PC-3 (cell line): ENCODE results near the gene MOGAT3. TPM values are rescaled to one million over a fixed set of nuclear protein-coding genes. Genes with fewer than 3 reads are reported as not detected.

ENCODE experiments used
- ATAC-seq: fragments of 200-7000 bp; cut with Tn5 transposase; 2 replicates; pipeline ENCODE4 v1.9.1; 2020; ENCODE audit warnings: mild to moderate bottlenecking, moderate library complexity
- BruUV-seq: library from RNA; stranded (reverse); fragments of 400-500 nt; replicated peaks from 2 replicates; lab custom pipeline; 2021; lab: Mats Ljungman, UMichigan
- CTCF ChIA-PET: fragments of 300-600 bp; sonication (Branson Sonifier 250); formaldehyde crosslinking; loops from one replicate; lab custom pipeline; 2022; ENCODE audit warnings: antibody characterized with exemption; lab: Charles Lee
- POLR2A ChIA-PET: fragments of 300-600 bp; sonication (Branson Sonifier 250); formaldehyde crosslinking; loops from one replicate; lab custom pipeline; 2022; ENCODE audit warnings: antibody characterized with exemption; ENCODE audit not compliant: unreplicated experiment; lab: Charles Lee
- DNase-seq: peaks from one replicate; pipeline ENCODE4 v3.0.0-alpha.2; 2015
- H2AFZ ChIP-seq: fragments of 300-600 bp; sonication (generic); 2 replicates; pipeline ENCODE4 v1.6.0; 2016; ENCODE audit warnings: antibody characterized with exemption, low read length
- H3F3A ChIP-seq: fragments of 300-600 bp; sonication (generic); one replicate; pipeline ENCODE4 v1.6.0; 2017; ENCODE audit warnings: antibody characterized with exemption, low read length, control low read depth, mild to moderate bottlenecking; ENCODE audit not compliant: unreplicated experiment
- H3K27ac ChIP-seq: fragments of 300-600 bp; sonication (generic); 2 replicates; pipeline ENCODE4 v1.5.1; 2016; ENCODE audit warnings: mild to moderate bottlenecking, low read length
- H3K27me3 ChIP-seq: fragments of 300-600 bp; sonication (generic); 2 replicates; pipeline ENCODE4 v1.6.1; 2016; ENCODE audit warnings: low read length, mixed read lengths
- H3K36me3 ChIP-seq: fragments of 300-600 bp; sonication (generic); 2 replicates; pipeline ENCODE4 v1.6.1; 2016; ENCODE audit warnings: low read depth, mixed run types, low read length, mixed read lengths
- H3K4me1 ChIP-seq: fragments of 300-600 bp; sonication (generic); 2 replicates; pipeline ENCODE4 v1.5.1; 2016; ENCODE audit warnings: low read length; ENCODE audit not compliant: insufficient read depth
- H3K4me2 ChIP-seq: fragments of 300-600 bp; sonication (generic); 2 replicates; pipeline ENCODE4 v1.6.0; 2016; ENCODE audit warnings: low read length
- H3K4me3 ChIP-seq: fragments of 300-600 bp; sonication (generic); 2 replicates; pipeline ENCODE4 v1.5.1; 2016; ENCODE audit warnings: mild to moderate bottlenecking, low read length, mixed read lengths
- H3K79me2 ChIP-seq: fragments of 300-600 bp; sonication (generic); 2 replicates; pipeline ENCODE4 v1.6.1; 2017; ENCODE audit warnings: low read length, mixed read lengths
- H3K9ac ChIP-seq: fragments of 300-600 bp; sonication (generic); 2 replicates; pipeline ENCODE4 v1.6.0; 2016; ENCODE audit warnings: mild to moderate bottlenecking, low read length
- H3K9me2 ChIP-seq: fragments of 300-600 bp; sonication (generic); replicated peaks from 2 replicates; pipeline ENCODE4 v1.6.1; 2016; ENCODE audit warnings: mixed run types, low read length, mixed read lengths
- H3K9me3 ChIP-seq: fragments of 300-600 bp; sonication (generic); 2 replicates; pipeline ENCODE4 v1.6.1; 2016; ENCODE audit warnings: low read length, mixed read lengths
- H4K20me1 ChIP-seq: fragments of 300-600 bp; sonication (generic); 2 replicates; pipeline ENCODE4 v1.6.1; 2016; ENCODE audit warnings: low read length, mixed read lengths
- EZH2 ChIP-seq: fragments of 300-600 bp; sonication (generic); IDR thresholded peaks from one replicate; pipeline ENCODE4 v1.6.1; 2017; ENCODE audit warnings: antibody characterized with exemption, mild to moderate bottlenecking, low read length; ENCODE audit not compliant: unreplicated experiment
- EZH2phosphoT487 ChIP-seq: fragments of 300-600 bp; sonication (generic); IDR thresholded peaks from 2 replicates; pipeline ENCODE4 v1.6.1; 2018; ENCODE audit warnings: mild to moderate bottlenecking, antibody characterized with exemption, low read length, borderline replicate concordance
- intact Hi-C: fragments of 100-400 bp; cut with micrococcal nuclease; formaldehyde crosslinking; loops from 2 replicates; pipeline ENCODE4 v1.9.0; 2023
- total RNA-seq: library from RNA; depleted of rRNA; stranded (reverse); fragments of >200 nt; gene quantifications from 2 replicates; pipeline ENCODE4 v1.2.3, GENCODE V29; 2014
- TF ChIP-seq, protein P1 (sequence below): fragments of 300-600 bp; sonication (generic); conservative IDR thresholded peaks from 2 replicates; pipeline ENCODE4 v1.5.1; 2017; ENCODE audit warnings: antibody characterized with exemption, low read depth, mild to moderate bottlenecking, low read length

MOGAT3 gene
- total RNA-seq, 1 experiment from 2014 or later: not detected

DNA sequence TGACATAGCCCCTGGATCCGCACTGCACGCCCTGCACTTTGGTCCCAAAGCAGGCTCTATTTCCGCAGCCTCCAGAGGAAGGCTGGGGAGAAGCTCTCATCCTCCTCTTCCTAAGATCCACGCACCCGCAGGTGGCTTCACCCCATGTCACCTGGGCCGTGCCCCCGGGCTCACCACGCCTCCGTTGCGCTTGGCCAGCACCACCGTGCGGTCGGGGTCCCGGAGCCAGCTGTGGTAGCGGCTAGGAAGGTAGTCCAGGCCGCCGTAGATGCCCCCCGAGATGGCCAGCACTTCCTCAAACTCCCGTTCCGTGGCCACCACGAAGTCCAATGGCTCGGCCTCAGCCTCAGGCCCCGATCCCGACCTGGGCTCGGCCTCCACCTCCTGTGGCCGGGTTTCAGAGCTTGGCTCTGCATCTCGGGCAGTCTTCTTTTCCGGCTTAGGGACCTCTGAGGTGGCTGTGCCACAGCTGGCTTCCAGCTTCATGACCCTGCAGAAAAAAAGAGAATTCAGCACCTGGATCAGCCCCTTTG is 26.4 kb downstream of the MOGAT3 start:
- H3K27me3 ChIP-seq: peaks cover 41% of the 10 kb centered on the region
- H3K4me2 ChIP-seq: peak overlapping the region; percentile 83
- H4K20me1 ChIP-seq: no peaks in the 10 kb centered on the region
- no peak overlapping the region; the same call in 1 of the 2 replicates for H3K4me3 ChIP-seq
- CTCF ChIA-PET: interaction anchor here (0.5 to 0.8 kb wide), 2 partner anchors 18 to 30 kb away, joined by 3 to 5 read pairs; no protein-coding TSS in a partner anchor
- H2AFZ ChIP-seq: peak overlapping the region; percentile 50; the same call in 1 of the 2 replicates
- DNase-seq (no peak), ATAC-seq (no peak)
- no peaks in the 10 kb centered on the region for H3K36me3 ChIP-seq
- no peak overlapping the region for H3K27ac ChIP-seq
- no peaks in the 10 kb centered on the region for H3F3A ChIP-seq
- H3K9ac ChIP-seq: no peak overlapping the region
- H3K4me1 ChIP-seq: peaks cover 22% of the 10 kb centered on the region
- H3K79me2 ChIP-seq: no peaks in the 10 kb centered on the region
- no peak for TF ChIP-seq EZH2phosphoT487
- TF ChIP-seq EZH2: no peak
- TF ChIP-seq, protein P1, sequence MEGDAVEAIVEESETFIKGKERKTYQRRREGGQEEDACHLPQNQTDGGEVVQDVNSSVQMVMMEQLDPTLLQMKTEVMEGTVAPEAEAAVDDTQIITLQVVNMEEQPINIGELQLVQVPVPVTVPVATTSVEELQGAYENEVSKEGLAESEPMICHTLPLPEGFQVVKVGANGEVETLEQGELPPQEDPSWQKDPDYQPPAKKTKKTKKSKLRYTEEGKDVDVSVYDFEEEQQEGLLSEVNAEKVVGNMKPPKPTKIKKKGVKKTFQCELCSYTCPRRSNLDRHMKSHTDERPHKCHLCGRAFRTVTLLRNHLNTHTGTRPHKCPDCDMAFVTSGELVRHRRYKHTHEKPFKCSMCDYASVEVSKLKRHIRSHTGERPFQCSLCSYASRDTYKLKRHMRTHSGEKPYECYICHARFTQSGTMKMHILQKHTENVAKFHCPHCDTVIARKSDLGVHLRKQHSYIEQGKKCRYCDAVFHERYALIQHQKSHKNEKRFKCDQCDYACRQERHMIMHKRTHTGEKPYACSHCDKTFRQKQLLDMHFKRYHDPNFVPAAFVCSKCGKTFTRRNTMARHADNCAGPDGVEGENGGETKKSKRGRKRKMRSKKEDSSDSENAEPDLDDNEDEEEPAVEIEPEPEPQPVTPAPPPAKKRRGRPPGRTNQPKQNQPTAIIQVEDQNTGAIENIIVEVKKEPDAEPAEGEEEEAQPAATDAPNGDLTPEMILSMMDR: no peak
- no TSS peak for BruUV-seq
- no peaks in the 10 kb centered on the region for H3K9me3 ChIP-seq
- no peaks in the 10 kb centered on the region for H3K9me2 ChIP-seq
- intact Hi-C loops: no loop called here
- POLR2A ChIA-PET: interaction anchor here (0.6 kb wide), 2 partner anchors 8 to 562 kb away, joined by 3 to 4 read pairs; partner anchors contain the start of gene MOSPD3

DNA sequence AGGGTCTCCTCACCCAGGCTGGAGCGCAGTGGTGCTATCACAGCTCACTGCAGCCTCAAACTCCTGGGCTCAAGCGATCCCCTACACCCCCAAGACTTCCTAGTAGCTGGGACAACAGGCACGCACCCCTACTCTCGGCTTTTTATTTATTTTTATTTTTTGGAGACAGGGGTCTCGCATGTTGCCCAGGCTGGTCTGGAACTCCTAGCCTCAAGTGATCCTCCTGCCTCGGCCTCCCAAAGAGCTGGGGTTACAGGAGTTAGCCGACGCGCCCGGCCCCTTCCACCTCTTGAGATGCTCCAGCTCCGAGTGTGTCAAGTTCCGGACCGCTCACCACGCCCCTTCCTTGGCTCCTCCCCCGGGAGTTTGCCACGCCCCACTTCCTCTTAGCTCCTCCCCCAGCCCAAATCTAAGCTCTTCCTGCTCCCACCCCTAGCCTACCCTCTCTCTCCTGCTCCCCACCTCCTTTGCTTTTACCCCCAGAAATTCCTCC is 27.0 kb downstream of the MOGAT3 start:
- POLR2A ChIA-PET: interaction anchor here (0.5 to 0.6 kb wide), 3 partner anchors 8 to 561 kb away, joined by 3 to 7 read pairs (median 4); partner anchors contain the start of gene MOSPD3
- Histone ChIP-seq H3K9me3 (no peaks in the 10 kb centered on the region), H3K27ac (no peak overlapping the region), H3K27me3 (peaks cover 41% of the 10 kb centered on the region), H2AFZ (peak overlapping the region; percentile 63), H3K36me3 (no peaks in the 10 kb centered on the region), H3K9ac (peak overlapping the region; percentile 16; the same call in 1 of the 2 replicates), H3K9me2 (no peaks in the 10 kb centered on the region), H3K79me2 (no peaks in the 10 kb centered on the region), H3K4me1 (peaks cover 28% of the 10 kb centered on the region), H3K4me2 (peak overlapping the region; percentile 83), H4K20me1 (no peaks in the 10 kb centered on the region), H3F3A (no peaks in the 10 kb centered on the region), H3K4me3 (peak overlapping the region; percentile 57)
- TF ChIP-seq EZH2: no peak
- TF ChIP-seq, protein P1: no peak
- BruUV-seq: no TSS peak
- DNase-seq: peak; percentile 75
- peak; percentile 77 for ATAC-seq
- CTCF ChIA-PET: interaction anchor here (0.5 to 0.8 kb wide), 2 partner anchors 19 to 30 kb away, joined by 3 to 5 read pairs; no protein-coding TSS in a partner anchor
- intact Hi-C loops: no loop called here
